Cardiac muscle cell (in vitro differentiated cells and primary cell): ENCODE measurements around the gene PROX1. TPM values are rescaled to one million over a fixed set of nuclear protein-coding genes. Genes with fewer than 3 reads are reported as not detected.

Experiments
- DNase-seq, 2 donors: peaks; one replicate each; pipeline versions ENCODE4 v3.0.0 to v3.0.0-alpha.2; 2010 to 2017; ENCODE audit warnings: low read depth in 1 of 2, low spot score in 1 of 2
- H3K27ac ChIP-seq: fragments of 200-600 bp; sonication (generic); 2 replicates; pipeline ENCODE4 v1.5.1; 2016
- H3K27me3 ChIP-seq: fragments of 200-600 bp; sonication (generic); 2 replicates; pipeline ENCODE4 v1.6.0; 2016; ENCODE audit warnings: control low read depth
- H3K36me3 ChIP-seq: fragments of 200-600 bp; sonication (generic); 2 replicates; pipeline ENCODE4 v1.5.1; 2016; ENCODE audit warnings: control low read depth
- H3K4me1 ChIP-seq: fragments of 200-600 bp; sonication (generic); 2 replicates; pipeline ENCODE4 v1.8.1; 2017; ENCODE audit warnings: low read depth, mild to moderate bottlenecking, mixed run types
- H3K4me3 ChIP-seq: fragments of 200-600 bp; sonication (generic); 2 replicates; pipeline ENCODE4 v1.5.1; 2016; ENCODE audit warnings: mild to moderate bottlenecking
- H3K9me3 ChIP-seq: fragments of 200-600 bp; sonication (generic); 2 replicates; pipeline ENCODE4 v1.5.1; 2017; ENCODE audit warnings: low read depth, mild to moderate bottlenecking, control low read depth
- polyA plus RNA-seq: library from polyadenylated mRNA; unstranded; fragments of >200 nt; fragmentation: Nextera tagmentation; extraction: Ambion mirVana; gene quantifications from 2 replicates; pipeline ENCODE4 v1.2.1, GENCODE V29; 2016
- total RNA-seq: library from RNA; depleted of rRNA; stranded (reverse); fragments of >200 nt; gene quantifications from 2 replicates; pipeline ENCODE4 v1.2.3, GENCODE V29; 2016
- TF ChIP-seq, protein P1 (sequence below): IDR thresholded peaks from 2 replicates; pipeline ENCODE4 v1.5.1; 2012; ENCODE audit warnings: low read depth, mild to moderate bottlenecking, low read length

PROX1 gene
- total and polyA plus RNA-seq, 2 experiments from 2014 or later = 10.1 to 28.7 TPM

DNA sequence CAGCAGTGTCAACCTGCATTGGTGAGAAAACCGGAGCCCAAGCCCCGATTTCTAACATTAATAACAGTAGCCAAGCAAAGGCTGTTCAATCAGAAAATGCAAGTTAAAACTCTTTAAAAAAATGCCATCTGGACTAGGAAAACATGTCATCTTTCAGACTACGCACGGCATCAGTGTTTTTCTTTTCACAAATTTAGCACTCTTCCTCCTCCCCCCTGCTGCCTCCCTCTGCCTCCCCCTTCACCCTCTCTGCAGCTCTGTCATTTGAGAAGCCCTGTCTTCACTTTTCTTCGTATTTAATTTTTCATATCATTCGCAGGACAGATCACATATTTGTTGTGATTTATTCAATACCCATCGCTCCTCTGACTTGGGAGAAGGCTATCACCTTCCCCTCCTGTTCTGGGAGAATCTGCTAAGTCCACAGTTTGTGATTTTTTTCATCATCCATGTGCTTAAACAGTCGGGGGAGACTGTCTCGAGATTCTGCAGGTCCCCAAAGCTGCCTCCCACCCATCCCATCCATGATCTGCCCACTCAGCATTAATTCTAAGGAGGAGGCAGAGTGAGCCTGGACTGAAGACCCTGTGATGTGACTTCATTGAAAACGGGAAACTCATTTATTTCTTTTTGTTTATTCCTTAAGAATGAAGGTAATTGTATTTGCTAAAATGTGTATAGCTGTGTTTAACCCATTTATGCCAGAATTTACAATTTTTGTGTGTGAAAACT, 84.8 kb downstream of the PROX1 start:
- no peak overlapping the region for H3K4me3 ChIP-seq
- peaks cover 2% of the 10 kb centered on the region for H3K4me1 ChIP-seq
- TF ChIP-seq, protein P1, sequence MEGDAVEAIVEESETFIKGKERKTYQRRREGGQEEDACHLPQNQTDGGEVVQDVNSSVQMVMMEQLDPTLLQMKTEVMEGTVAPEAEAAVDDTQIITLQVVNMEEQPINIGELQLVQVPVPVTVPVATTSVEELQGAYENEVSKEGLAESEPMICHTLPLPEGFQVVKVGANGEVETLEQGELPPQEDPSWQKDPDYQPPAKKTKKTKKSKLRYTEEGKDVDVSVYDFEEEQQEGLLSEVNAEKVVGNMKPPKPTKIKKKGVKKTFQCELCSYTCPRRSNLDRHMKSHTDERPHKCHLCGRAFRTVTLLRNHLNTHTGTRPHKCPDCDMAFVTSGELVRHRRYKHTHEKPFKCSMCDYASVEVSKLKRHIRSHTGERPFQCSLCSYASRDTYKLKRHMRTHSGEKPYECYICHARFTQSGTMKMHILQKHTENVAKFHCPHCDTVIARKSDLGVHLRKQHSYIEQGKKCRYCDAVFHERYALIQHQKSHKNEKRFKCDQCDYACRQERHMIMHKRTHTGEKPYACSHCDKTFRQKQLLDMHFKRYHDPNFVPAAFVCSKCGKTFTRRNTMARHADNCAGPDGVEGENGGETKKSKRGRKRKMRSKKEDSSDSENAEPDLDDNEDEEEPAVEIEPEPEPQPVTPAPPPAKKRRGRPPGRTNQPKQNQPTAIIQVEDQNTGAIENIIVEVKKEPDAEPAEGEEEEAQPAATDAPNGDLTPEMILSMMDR = no peak
- no peaks in the 10 kb centered on the region for H3K36me3 ChIP-seq
- H3K27me3 ChIP-seq = no peaks in the 10 kb centered on the region
- DNase-seq = no peak
- no peaks in the 10 kb centered on the region for H3K9me3 ChIP-seq
- no peak overlapping the region for H3K27ac ChIP-seq

DNA sequence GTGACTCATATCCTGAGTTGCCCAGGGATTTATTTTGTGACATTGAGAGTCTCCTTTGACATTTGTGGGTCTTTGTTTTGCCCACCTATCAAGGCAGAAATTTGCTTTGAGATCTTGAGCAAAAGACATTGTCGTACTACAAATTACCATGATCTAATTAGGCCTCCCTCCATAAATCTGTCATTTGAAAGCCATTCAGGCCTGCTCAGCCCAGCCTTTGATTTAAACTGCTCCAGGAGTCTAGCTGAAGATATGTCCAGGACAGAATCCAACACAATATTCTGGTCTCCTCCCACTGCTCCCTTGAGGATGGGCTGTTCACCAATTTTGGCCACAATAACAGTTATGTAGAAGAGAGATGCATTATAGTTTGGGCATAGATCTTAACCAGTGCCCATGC, 86.7 kb downstream of the PROX1 start:
- H3K4me3 ChIP-seq = no peak overlapping the region
- H3K27me3 ChIP-seq = no peaks in the 10 kb centered on the region
- no peak overlapping the region for H3K27ac ChIP-seq
- no peaks in the 10 kb centered on the region for H3K9me3 ChIP-seq
- DNase-seq = no peak
- no peaks in the 10 kb centered on the region for H3K36me3 ChIP-seq
- TF ChIP-seq, protein P1 = no peak
- peaks cover 2% of the 10 kb centered on the region for H3K4me1 ChIP-seq

DNA sequence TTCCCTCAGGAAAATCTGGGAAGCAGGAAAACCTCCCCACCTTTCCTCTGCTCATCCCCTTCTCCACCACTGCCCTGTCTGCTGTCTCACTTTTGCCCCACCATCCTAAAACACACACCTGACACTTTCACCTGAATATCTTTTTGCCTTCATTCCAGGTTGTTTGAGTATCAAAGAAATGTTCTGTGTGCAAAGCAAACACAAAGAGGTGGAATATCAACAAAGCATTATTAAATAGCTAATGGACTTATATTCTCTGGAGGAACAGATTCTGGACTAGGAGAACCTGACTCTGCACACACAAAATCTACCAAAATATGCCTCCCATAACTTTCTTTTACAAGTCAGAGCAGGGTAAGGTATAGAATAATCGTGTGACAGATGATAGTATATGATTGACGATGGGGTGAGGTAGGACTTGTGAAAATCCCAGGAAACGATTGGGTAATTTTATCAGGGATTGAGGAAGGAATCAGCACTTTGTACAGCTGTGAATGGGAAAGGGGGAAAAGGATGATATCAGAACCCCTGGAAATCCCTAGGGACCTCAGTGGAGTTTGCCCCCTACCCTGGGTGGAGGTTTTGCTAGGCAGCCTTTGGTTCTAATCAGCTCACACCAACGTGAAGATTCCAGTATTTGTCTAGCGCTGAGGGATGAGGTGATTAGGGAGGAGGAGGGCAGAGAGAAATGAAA, 87.7 kb downstream of the PROX1 start:
- H3K36me3 ChIP-seq = no peaks in the 10 kb centered on the region
- no peak overlapping the region for H3K27ac ChIP-seq
- TF ChIP-seq, protein P1 = no peak
- H3K4me1 ChIP-seq = peaks cover 2% of the 10 kb centered on the region
- no peaks in the 10 kb centered on the region for H3K9me3 ChIP-seq
- no peak overlapping the region for H3K4me3 ChIP-seq
- H3K27me3 ChIP-seq = no peaks in the 10 kb centered on the region
- no peak for DNase-seq

DNA sequence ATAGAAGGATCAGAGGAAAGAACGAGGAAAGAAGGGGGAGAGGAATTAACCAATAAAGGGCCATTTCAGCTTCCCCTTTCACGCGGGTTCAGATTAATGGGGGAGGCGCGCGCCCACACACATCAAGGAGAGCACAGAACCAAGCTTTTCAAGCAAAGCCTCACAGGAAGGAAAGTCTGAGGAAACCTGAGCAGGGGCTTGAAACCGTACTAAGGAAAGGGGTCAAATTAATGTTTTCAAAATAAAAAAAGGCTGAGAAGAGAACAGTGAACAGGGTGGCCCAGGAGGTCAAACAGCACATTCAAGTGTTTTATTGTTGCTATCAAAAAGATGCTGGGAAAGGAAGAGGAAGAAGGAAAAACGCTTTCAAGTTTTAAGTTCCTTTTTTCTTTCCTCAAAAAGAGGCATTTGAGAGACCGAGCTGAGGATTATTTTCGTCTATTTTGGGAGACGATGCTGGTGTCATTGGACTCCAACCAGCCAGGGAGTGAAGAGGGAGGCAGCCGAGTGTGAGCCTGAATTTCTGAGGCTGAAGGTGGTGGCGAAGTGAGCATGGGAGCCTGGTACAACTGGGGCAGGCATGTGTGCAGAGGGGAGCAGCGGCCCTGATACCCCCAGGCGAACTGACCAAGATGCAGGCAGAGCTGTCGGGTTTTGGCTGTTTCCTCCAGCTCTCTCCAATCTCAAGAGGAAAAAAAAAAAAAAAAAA, 88.4 kb downstream of the PROX1 start:
- no peak overlapping the region for H3K4me3 ChIP-seq
- H3K36me3 ChIP-seq = no peaks in the 10 kb centered on the region
- DNase-seq = no peak
- no peak overlapping the region for H3K27ac ChIP-seq
- H3K27me3 ChIP-seq = no peaks in the 10 kb centered on the region
- H3K9me3 ChIP-seq = no peaks in the 10 kb centered on the region
- H3K4me1 ChIP-seq = peaks cover 2% of the 10 kb centered on the region
- TF ChIP-seq, protein P1 = no peak

DNA sequence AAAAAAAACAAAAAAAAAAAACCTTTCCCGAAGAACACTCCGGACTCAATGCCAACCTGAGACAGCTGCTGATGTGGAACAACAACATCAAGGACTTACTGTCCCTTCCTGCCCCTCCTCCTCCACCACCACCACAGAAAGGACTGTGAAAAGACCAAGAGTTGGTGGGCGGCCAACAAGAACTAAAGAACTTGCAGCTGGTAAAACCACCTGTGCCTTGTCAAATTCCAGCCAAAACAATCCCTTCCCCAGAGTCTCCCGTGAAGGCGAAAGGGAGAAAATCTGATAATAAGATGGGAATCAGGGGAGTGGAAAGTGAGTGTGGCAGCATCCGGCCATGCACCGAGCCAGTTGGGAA, 88.9 kb downstream of the PROX1 start:
- H3K27me3 ChIP-seq = no peaks in the 10 kb centered on the region
- DNase-seq = no peak
- no peaks in the 10 kb centered on the region for H3K36me3 ChIP-seq
- no peak overlapping the region for H3K27ac ChIP-seq
- peaks cover 2% of the 10 kb centered on the region for H3K4me1 ChIP-seq
- TF ChIP-seq, protein P1 = no peak
- no peak overlapping the region for H3K4me3 ChIP-seq
- H3K9me3 ChIP-seq = no peaks in the 10 kb centered on the region
